Peyer's patch (tissue), 4 donors: Measurements from ENCODE around the gene BCAP29.

ENCODE experiments used
- POLR2A ChIP-seq, 2 donors: fragments of 450-650 bp; IDR thresholded peaks; one replicate each; pipeline ENCODE4 v1.5.1; 2017; ENCODE audit warnings: antibody characterized with exemption in 2 of 2, mild to moderate bottlenecking in 2 of 2, moderate library complexity in 2 of 2
- TF ChIP-seq, protein P1 (sequence below), 6 experiments: fragments of 450-650 bp in 4 of 6; fragments of 200-600 bp in 2 of 6; sonication (generic) in 1 of 6; IDR thresholded peaks; one replicate each; pipeline ENCODE4 v1.5.1; 2017 to 2019; ENCODE audit warnings: antibody characterized with exemption in 6 of 6, mild to moderate bottlenecking in 3 of 6, moderate library complexity in 1 of 6

DNA sequence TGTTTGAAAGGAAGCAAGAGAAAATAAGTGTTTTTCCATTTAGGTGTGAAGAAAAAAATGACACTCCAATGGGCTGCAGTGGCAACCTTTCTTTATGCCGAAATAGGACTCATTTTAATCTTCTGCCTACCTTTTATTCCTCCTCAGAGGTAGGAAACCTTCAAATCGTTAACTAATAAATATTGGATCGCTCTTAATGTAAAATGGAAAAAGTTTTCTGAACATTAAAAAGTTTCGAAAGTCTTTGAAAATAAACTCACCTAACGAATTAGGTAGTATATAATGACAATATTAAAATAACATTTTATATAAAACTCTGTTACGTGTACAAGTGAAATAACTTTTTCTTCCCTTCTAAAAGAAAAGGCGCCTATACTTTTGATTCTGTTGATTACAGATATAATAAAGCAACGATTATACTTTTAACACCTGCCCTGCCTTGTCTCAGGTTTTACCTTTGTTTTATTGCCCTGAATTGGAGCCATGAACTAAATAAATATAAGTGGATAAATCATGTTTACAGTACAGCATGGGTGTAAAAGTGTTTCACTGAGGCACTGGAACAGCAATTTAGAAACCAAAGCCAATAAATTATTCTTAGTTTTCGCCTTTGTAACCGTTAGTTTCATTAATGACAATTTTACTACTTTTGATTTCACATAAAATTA, 804 bp downstream of the BCAP29 start:
- TF ChIP-seq, protein P1, sequence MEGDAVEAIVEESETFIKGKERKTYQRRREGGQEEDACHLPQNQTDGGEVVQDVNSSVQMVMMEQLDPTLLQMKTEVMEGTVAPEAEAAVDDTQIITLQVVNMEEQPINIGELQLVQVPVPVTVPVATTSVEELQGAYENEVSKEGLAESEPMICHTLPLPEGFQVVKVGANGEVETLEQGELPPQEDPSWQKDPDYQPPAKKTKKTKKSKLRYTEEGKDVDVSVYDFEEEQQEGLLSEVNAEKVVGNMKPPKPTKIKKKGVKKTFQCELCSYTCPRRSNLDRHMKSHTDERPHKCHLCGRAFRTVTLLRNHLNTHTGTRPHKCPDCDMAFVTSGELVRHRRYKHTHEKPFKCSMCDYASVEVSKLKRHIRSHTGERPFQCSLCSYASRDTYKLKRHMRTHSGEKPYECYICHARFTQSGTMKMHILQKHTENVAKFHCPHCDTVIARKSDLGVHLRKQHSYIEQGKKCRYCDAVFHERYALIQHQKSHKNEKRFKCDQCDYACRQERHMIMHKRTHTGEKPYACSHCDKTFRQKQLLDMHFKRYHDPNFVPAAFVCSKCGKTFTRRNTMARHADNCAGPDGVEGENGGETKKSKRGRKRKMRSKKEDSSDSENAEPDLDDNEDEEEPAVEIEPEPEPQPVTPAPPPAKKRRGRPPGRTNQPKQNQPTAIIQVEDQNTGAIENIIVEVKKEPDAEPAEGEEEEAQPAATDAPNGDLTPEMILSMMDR (IDR thresholded peaks at IDR 0.05) = no peak
- TF ChIP-seq POLR2A (IDR thresholded peaks at IDR 0.05) = no peak
